Ovary (tissue), 9 donors: Measurements from ENCODE around the gene SSB. TPM values are rescaled to one million over a fixed set of nuclear protein-coding genes. Genes with fewer than 3 reads are reported as not detected.
A peak's percentile ranks its signal among the peaks of the same experiment; 100 is the strongest.

Experiments
- DNase-seq, 5 donors: peaks; one replicate each; pipeline ENCODE4 v3.0.0-alpha.2; 2019 to 2020
- H3K27ac ChIP-seq, 2 donors: fragments of 200-600 bp; one replicate each; pipeline versions ENCODE4 v1.5.1 to v1.8.0; 2019 to 2022
- H3K27me3 ChIP-seq: fragments of 200-600 bp; one replicate; pipeline ENCODE4 v1.8.0; 2022
- H3K36me3 ChIP-seq: fragments of 200-600 bp; sonication (generic); one replicate; pipeline ENCODE4 v1.5.1; 2019
- H3K4me1 ChIP-seq: one replicate; pipeline ENCODE4 v1.8.1; 2013; ENCODE audit warnings: mild to moderate bottlenecking, moderate library complexity; ENCODE audit not compliant: insufficient read depth
- H3K4me3 ChIP-seq: fragments of 200-600 bp; sonication (generic); one replicate; pipeline ENCODE4 v1.5.1; 2017
- H3K9me3 ChIP-seq, 2 donors: fragments of 200-600 bp in 1 of 2; sonication (generic) in 1 of 2; one replicate each; pipeline versions ENCODE4 v1.5.1 to v1.8.1; 2013 to 2019; ENCODE audit warnings: mild to moderate bottlenecking in 1 of 2, moderate library complexity in 1 of 2
- EP300 ChIP-seq: sonication (generic); formaldehyde crosslinking; IDR thresholded peaks from one replicate; pipeline ENCODE4 v1.6.1; 2017; ENCODE audit warnings: antibody characterized with exemption
- POLR2A ChIP-seq: fragments of 450-650 bp; IDR thresholded peaks from one replicate; pipeline ENCODE4 v1.6.1; 2017; ENCODE audit warnings: antibody characterized with exemption, mild to moderate bottlenecking, moderate library complexity
- WGBS, 3 donors: extraction: QIAGEN DNeasy Blood & Tissue Kit in 1 of 3; methylation state at CpG; one replicate each; pipeline versions ENCODE4 v1.1.5 to v1.1.7; 2013 to 2017; 5-methylcytosine and 5-hydroxymethylcytosine counted together
- intact Hi-C, 4 donors: fragments of 100-400 bp; cut with DNase I; formaldehyde crosslinking; loops; one replicate each; pipeline versions ENCODE4 v1.11.0 to v1.15.1; 2022 to 2023
- polyA plus RNA-seq, 2 donors: library from polyadenylated mRNA; stranded (reverse); fragments of 200-250 nt in 1 of 2; fragments of 350-450 nt in 1 of 2; fragmentation: Illumina TruSeq in 1 of 2; extraction: RNeasy Lipid Tissue Mini Kit (QIAGEN cat#74804) in 1 of 2; gene quantifications; one replicate each; pipeline ENCODE4 v1.2.3, GENCODE V29; 2013 to 2014
- total RNA-seq, 7 donors: library from RNA; depleted of rRNA in 2 of 7; stranded (reverse); fragments of >200 nt in 2 of 7; fragmentation: NEBNext Ultra II Directional in 3 of 7; extraction: Animal tissue kit (Norgen Biotek cat#: 25700) in 3 of 7; gene quantifications; one replicate each; pipeline versions ENCODE4 v1.1.0 to v1.2.4, GENCODE V29; 2016 to 2023
- TF ChIP-seq, protein P1 (sequence below), 3 donors: fragments of 450-650 bp in 2 of 3; fragments of 200-600 bp in 1 of 3; IDR thresholded peaks; one replicate each; pipeline versions ENCODE4 v1.5.1 to v1.8.0; 2016 to 2022; ENCODE audit warnings: antibody characterized with exemption in 3 of 3, mild to moderate bottlenecking in 1 of 3
- donor health status: DM: no; HTN: no; CAD: no; lungs with moderate emphysema.
- donor health status: DM: no; HTN: no; CAD: no.
- donor health status: Bipolar disorder and iron deficiency.
- donor health status: DM: yes; HTN: yes; CAD: no.
- donor health status: DM: no; HTN: no; CAD: no.
- donor health status: DM: yes; HTN: yes; CAD: no.

Gene SSB
- total and polyA plus RNA-seq, 9 donors: 50.1 to 103 (median 78.3) TPM

DNA sequence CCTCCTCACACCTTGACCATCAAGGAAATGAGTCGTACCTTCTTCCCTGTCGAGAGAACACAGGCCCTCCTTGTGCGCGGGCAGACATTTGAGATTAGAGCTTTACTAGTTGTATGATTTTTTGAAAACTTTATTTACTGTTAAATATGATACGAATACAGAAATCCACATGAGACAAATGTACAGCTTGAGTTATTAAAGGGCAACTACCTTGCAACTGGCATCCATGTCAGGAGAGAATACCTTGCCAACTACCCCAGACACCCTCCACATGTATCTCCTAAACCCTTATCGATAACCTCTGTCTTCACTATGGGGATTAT, 36.7 kb upstream of the SSB start:
- no peak for DNase-seq
- no peak for TF ChIP-seq POLR2A
- TF ChIP-seq EP300: no peak
- TF ChIP-seq, protein P1, sequence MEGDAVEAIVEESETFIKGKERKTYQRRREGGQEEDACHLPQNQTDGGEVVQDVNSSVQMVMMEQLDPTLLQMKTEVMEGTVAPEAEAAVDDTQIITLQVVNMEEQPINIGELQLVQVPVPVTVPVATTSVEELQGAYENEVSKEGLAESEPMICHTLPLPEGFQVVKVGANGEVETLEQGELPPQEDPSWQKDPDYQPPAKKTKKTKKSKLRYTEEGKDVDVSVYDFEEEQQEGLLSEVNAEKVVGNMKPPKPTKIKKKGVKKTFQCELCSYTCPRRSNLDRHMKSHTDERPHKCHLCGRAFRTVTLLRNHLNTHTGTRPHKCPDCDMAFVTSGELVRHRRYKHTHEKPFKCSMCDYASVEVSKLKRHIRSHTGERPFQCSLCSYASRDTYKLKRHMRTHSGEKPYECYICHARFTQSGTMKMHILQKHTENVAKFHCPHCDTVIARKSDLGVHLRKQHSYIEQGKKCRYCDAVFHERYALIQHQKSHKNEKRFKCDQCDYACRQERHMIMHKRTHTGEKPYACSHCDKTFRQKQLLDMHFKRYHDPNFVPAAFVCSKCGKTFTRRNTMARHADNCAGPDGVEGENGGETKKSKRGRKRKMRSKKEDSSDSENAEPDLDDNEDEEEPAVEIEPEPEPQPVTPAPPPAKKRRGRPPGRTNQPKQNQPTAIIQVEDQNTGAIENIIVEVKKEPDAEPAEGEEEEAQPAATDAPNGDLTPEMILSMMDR (IDR thresholded peaks at IDR 0.05): no peak
- Histone ChIP-seq H3K4me3 (no peak overlapping the region), H3K36me3 (no peaks in the 10 kb centered on the region), H3K4me1 (no peaks in the 10 kb centered on the region), H3K27me3 (no peaks in the 10 kb centered on the region), H3K9me3 (no peaks in the 10 kb centered on the region), H3K27ac (no peak overlapping the region)
- intact Hi-C loops: no loop called here
- WGBS, 3 donors: 94 to 95% (median 95%) methylated on average over 6 of the region's 6 CpGs

DNA sequence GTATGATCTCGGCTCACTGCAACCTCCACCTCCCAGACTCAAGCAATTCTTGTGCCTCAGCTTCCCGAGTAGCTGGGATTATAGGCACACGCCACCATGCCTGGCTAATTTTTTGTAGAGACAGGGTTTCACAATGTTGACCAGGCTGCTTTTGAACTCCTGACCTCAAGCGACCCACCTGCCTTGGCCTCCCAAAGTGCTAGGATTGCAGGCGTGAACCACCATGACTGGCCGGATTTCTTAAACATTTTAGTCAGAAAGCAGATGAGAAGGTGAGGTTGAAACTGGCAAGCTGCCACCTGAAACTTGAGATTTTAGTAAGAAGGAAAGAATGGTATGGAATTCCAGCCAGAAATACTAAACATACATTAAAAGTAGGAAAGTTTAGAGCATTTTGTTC, 33.1 kb upstream of the SSB start:
- no peaks in the 10 kb centered on the region for H3K36me3 ChIP-seq
- H3K27ac ChIP-seq: no peak overlapping the region
- WGBS, 3 donors: 76 to 81% (median 77%) methylated on average over 6 of the region's 6 CpGs
- H3K4me3 ChIP-seq: no peak overlapping the region
- TF ChIP-seq POLR2A (no peak), EP300 (no peak)
- TF ChIP-seq, protein P1 (IDR thresholded peaks at IDR 0.05): no peak
- H3K27me3 ChIP-seq: no peaks in the 10 kb centered on the region
- intact Hi-C loops: no loop called here
- H3K4me1 ChIP-seq: no peaks in the 10 kb centered on the region
- no peaks in the 10 kb centered on the region for H3K9me3 ChIP-seq
- no peak for DNase-seq

DNA sequence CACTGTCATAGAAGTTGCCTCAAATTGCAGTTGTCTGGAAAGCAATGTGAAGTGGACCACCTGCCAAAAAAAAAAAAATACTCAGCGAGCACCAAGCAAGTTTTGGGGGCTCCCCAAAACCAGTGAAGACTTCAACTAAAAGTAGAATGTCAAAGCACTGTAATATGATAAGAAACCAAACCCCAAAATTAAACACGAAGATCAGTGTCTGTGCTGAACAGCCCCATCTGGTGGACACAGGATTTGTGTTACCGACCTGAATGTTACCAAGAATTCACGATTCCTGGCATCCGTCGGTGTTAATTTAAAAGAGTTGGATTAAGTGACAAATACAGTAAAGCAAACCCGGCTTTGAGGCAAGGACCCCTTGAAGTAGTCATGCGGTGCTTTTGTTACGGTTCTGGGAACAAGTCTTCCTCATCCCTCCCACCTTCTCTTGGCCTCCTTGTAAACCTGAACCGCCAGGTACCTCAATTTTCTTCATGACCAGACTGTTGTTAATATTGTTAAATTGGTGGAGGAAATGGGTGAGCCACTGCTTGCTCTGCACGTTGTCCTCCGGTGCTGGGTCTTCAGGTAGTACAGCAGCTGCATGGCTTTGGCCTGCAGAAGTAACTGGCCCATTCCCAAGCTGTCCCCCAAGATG, 31.3 kb upstream of the SSB start:
- no peak overlapping the region for H3K4me3 ChIP-seq
- H3K27me3 ChIP-seq: no peaks in the 10 kb centered on the region
- H3K36me3 ChIP-seq: no peaks in the 10 kb centered on the region
- intact Hi-C loops: no loop called here
- 31 to 35% (median 33%) methylated on average over 12 of the region's 12 CpGs for WGBS, 3 donors
- H3K4me1 ChIP-seq: no peaks in the 10 kb centered on the region
- peak; percentile 45 to 73 (median 49) for DNase-seq
- TF ChIP-seq, protein P1 (IDR thresholded peaks at IDR 0.05): peak; percentile 32 to 62 (median 59)
- no peak for TF ChIP-seq EP300
- no peak overlapping the region for H3K27ac ChIP-seq
- H3K9me3 ChIP-seq: no peaks in the 10 kb centered on the region

DNA sequence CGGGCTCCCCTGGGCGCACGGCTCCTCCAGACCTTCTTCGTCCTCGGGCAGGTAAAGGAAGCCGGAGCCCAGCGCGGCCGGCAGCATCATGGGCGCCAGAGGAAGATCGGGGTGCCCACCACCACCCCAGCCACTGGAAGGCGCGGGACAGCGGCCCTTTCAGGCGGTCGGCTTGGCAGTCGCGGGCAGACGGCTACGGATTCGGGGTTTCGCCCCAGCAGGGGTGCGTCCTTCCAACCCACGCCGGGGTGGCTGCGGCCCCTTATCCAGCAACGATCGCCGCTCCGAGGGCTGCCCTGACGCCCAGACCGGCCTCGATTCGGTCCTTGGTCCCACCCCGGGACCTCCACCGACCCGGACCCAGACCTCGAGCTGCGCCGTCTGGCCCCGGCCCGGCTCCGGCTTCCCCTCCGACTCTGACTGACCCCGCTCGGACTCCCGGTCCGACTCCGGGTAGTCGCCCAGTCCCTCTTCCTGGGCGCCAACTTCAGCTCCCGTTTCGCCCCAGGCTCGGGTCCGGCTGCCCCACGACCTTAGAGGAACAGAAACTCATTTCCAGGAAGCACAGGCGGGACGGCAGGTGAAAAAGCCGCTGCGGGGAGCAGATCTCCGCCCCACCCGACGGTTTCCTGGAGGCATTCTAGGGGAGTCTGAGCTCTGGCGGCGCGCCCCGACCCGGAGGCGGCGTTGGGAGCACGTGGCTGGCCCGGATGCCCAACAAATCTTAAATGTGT, 30.2 kb upstream of the SSB start:
- Histone ChIP-seq H3K4me3 (peak overlapping the region; percentile 9), H3K27ac (no peak overlapping the region), H3K4me1 (no peaks in the 10 kb centered on the region), H3K36me3 (no peaks in the 10 kb centered on the region), H3K27me3 (no peaks in the 10 kb centered on the region), H3K9me3 (no peaks in the 10 kb centered on the region)
- intact Hi-C loops: no loop called here
- TF ChIP-seq, protein P1 (IDR thresholded peaks at IDR 0.05): no peak
- TF ChIP-seq POLR2A (no peak), EP300 (no peak)
- DNase-seq: peak in 1 of 5 donors; percentile 25
- WGBS, 3 donors: 64 to 81% (median 70%) methylated on average over 72 of the region's 72 CpGs
